CD4-positive, alpha-beta T cell (primary cell): ENCODE results near the gene MAPKAP1. TPM values are rescaled to one million over a fixed set of nuclear protein-coding genes. Genes with fewer than 3 reads are reported as not detected.

ENCODE experiments used
- ATAC-seq: fragments of 200-7000 bp; cut with Tn5 transposase; one replicate; pipeline ENCODE4 v1.10.0; 2022; ENCODE audit warnings: mild to moderate bottlenecking; ENCODE audit not compliant: poor library complexity
- CTCF ChIA-PET: fragments of 350-600 bp; sonication (Branson Sonifier 250); formaldehyde crosslinking; loops from one replicate; lab custom pipeline; 2021; ENCODE audit warnings: antibody characterized with exemption, inconsistent platforms; lab: Charles Lee
- POLR2A ChIA-PET: fragments of 350-600 bp; sonication (Branson Sonifier 250); formaldehyde crosslinking; loops from one replicate; lab custom pipeline; 2021; ENCODE audit warnings: antibody characterized with exemption, inconsistent platforms; lab: Charles Lee
- DNase-seq, 14 experiments: peaks; one replicate each; pipeline ENCODE4 v3.0.0-alpha.2; 2013 to 2020; ENCODE audit warnings: mixed read lengths in 2 of 14
- H3K27ac ChIP-seq, 2 donors: one replicate each; pipeline versions ENCODE4 v1.5.1 to v1.7.0; 2013; ENCODE audit warnings: low read length in 2 of 2, low read depth in 1 of 2, mild to moderate bottlenecking in 1 of 2
- H3K27me3 ChIP-seq, 2 experiments: 1 replicate in 1 of 2; 2 replicates in 1 of 2; pipeline versions ENCODE4 v1.6.1 to v1.7.0; 2013; ENCODE audit warnings: low read length in 2 of 2, control low read depth in 1 of 2, mild to moderate bottlenecking in 1 of 2, moderate library complexity in 1 of 2; ENCODE audit not compliant: insufficient read depth in 2 of 2, control insufficient read depth in 1 of 2
- H3K36me3 ChIP-seq: one replicate; pipeline ENCODE4 v1.6.1; 2013; ENCODE audit warnings: low read length, control low read depth; ENCODE audit not compliant: insufficient read depth
- H3K4me1 ChIP-seq: one replicate; pipeline ENCODE4 v1.6.1; 2013; ENCODE audit warnings: low read length, control low read depth; ENCODE audit not compliant: insufficient read depth
- H3K4me3 ChIP-seq: one replicate; pipeline ENCODE4 v1.5.1; 2013; ENCODE audit warnings: mild to moderate bottlenecking, low read length, moderate library complexity
- H3K9me3 ChIP-seq, 2 experiments: 1 replicate in 1 of 2; 2 replicates in 1 of 2; pipeline versions ENCODE4 v1.6.1 to v1.7.0; 2013; ENCODE audit warnings: low read length in 2 of 2, mild to moderate bottlenecking in 2 of 2, control low read depth in 1 of 2, moderate library complexity in 1 of 2; ENCODE audit not compliant: control insufficient read depth in 1 of 2, insufficient read depth in 1 of 2
- H3K27ac Mint-ChIP-seq: one replicate; pipeline ENCODE4 v1.8.0; 2020; ENCODE audit warnings: mixed read lengths
- H3K27me3 Mint-ChIP-seq: one replicate; pipeline ENCODE4 v1.8.0; 2021; ENCODE audit warnings: mixed read lengths
- H3K36me3 Mint-ChIP-seq: one replicate; pipeline ENCODE4 v1.8.0; 2021; ENCODE audit warnings: low read depth, mixed read lengths
- H3K4me1 Mint-ChIP-seq: one replicate; pipeline ENCODE4 v1.8.0; 2021; ENCODE audit warnings: low read depth, mixed read lengths
- H3K4me3 Mint-ChIP-seq: one replicate; pipeline ENCODE4 v1.8.0; 2020; ENCODE audit warnings: mild to moderate bottlenecking, mixed read lengths
- H3K9me3 Mint-ChIP-seq: one replicate; pipeline ENCODE4 v1.8.0; 2020; ENCODE audit warnings: mixed read lengths
- CTCF ChIP-seq: fragments of 200-600 bp; IDR thresholded peaks from one replicate; pipeline ENCODE4 v1.8.0; 2022; ENCODE audit warnings: antibody characterized with exemption, mild to moderate bottlenecking
- intact Hi-C, 2 experiments: fragments of 100-400 bp; cut with DNase I in 1 of 2; cut with micrococcal nuclease in 1 of 2; formaldehyde crosslinking; loops; one replicate each; pipeline versions ENCODE4 v1.15.1 to v1.9.0; 2023 to 2025; cut with DNase I, micrococcal nuclease
- total RNA-seq, 174 experiments: library from RNA in 2 of 174; stranded (reverse) in 2 of 174; gene quantifications; one replicate each; pipeline ENCODE4 v1.2.3 and lab custom pipeline; 2021 to 2026

Gene MAPKAP1
- total RNA-seq, 2 experiments from 2014 or later, result 40.3 to 44.9 TPM

GRCh38 chr9:125754096-125754495, 47.1 kb upstream of the MAPKAP1 start:
- Mint-ChIP-seq H3K27me3 (no peaks in the 10 kb centered on the region), H3K36me3 (peaks cover under 1% of the 10 kb centered on the region), H3K4me3 (no peak overlapping the region), H3K4me1 (peaks cover 57% of the 10 kb centered on the region), H3K27ac (no peak overlapping the region), H3K9me3 (no peaks in the 10 kb centered on the region)
- Histone ChIP-seq H3K9me3 (no peaks in the 10 kb centered on the region), H3K4me3 (no peak overlapping the region), H3K27me3 (no peaks in the 10 kb centered on the region), H3K4me1 (no peaks in the 10 kb centered on the region), H3K27ac (no peak overlapping the region), H3K36me3 (no peaks in the 10 kb centered on the region)
- POLR2A ChIA-PET, result interaction anchor here (1.5 kb wide), 1 partner anchor 70 kb away, joined by 4 read pairs; no protein-coding TSS in a partner anchor
- CTCF ChIA-PET, result no interaction called here
- ATAC-seq (no peak), DNase-seq (no peak)
- intact Hi-C loops, result no loop called here
- TF ChIP-seq CTCF, result no peak

- H3K4me1 Mint-ChIP-seq, result peaks cover 53% of the 10 kb centered on the region
- no peak for DNase-seq
- POLR2A ChIA-PET, result interaction anchor here (0.6 kb wide), 1 partner anchor 74 kb away, joined by 3 read pairs; no protein-coding TSS in a partner anchor
- Histone ChIP-seq H3K36me3 (no peaks in the 10 kb centered on the region), H3K27me3 (no peaks in the 10 kb centered on the region), H3K27ac (no peak overlapping the region), H3K4me1 (peaks cover 6% of the 10 kb centered on the region), H3K4me3 (no peak overlapping the region), H3K9me3 (no peaks in the 10 kb centered on the region)
- peaks cover 10% of the 10 kb centered on the region for H3K36me3 Mint-ChIP-seq
- H3K4me3 Mint-ChIP-seq, result no peak overlapping the region
- CTCF ChIA-PET, result no interaction called here
- H3K27me3 Mint-ChIP-seq, result no peaks in the 10 kb centered on the region
- H3K27ac Mint-ChIP-seq, result peak overlapping the region; percentile 32
- no peaks in the 10 kb centered on the region for H3K9me3 Mint-ChIP-seq
- TF ChIP-seq CTCF, result no peak
- ATAC-seq, result no peak
- intact Hi-C loops, result no loop called here
Observed at GRCh38 chr9:125752070-125752628, 45.1 kb upstream of the MAPKAP1 start.

GRCh38 chr9:125750627-125751011, 43.6 kb upstream of the MAPKAP1 start:
- no peak for ATAC-seq
- Mint-ChIP-seq H3K4me1 (peaks cover 45% of the 10 kb centered on the region), H3K36me3 (peaks cover 16% of the 10 kb centered on the region), H3K27me3 (no peaks in the 10 kb centered on the region), H3K27ac (peak overlapping the region; percentile 54), H3K9me3 (no peaks in the 10 kb centered on the region), H3K4me3 (peak overlapping the region; percentile 75)
- H3K36me3 ChIP-seq, result no peaks in the 10 kb centered on the region
- H3K4me3 ChIP-seq, result no peak overlapping the region
- POLR2A ChIA-PET, result interaction anchor here (1.3 to 1.9 kb wide), 2 partner anchors 19 to 73 kb away, joined by 5 to 6 read pairs; no protein-coding TSS in a partner anchor
- H3K4me1 ChIP-seq, result peaks cover 13% of the 10 kb centered on the region
- no peak overlapping the region for H3K27ac ChIP-seq
- DNase-seq, result no peak
- H3K27me3 ChIP-seq, result no peaks in the 10 kb centered on the region
- no peaks in the 10 kb centered on the region for H3K9me3 ChIP-seq
- CTCF ChIA-PET, result interaction anchor here (1.0 kb wide), 1 partner anchor 343 kb away, joined by 3 read pairs; no protein-coding TSS in a partner anchor
- intact Hi-C loops, result no loop called here
- TF ChIP-seq CTCF, result no peak
